Loucy (cell line): Measurements from ENCODE around the gene NUDT3.

ENCODE experiments used
- H2AFZ ChIP-seq: fragments of 200-600 bp; sonication (generic); 2 replicates; pipeline ENCODE4 v1.6.0; 2016; ENCODE audit warnings: antibody characterized with exemption, mild to moderate bottlenecking, low read length, moderate library complexity
- H3F3A ChIP-seq: fragments of 200-600 bp; 2 replicates; pipeline ENCODE4 v1.6.0; 2016; ENCODE audit warnings: antibody characterized with exemption, low read depth, mild to moderate bottlenecking
- H3K27me3 ChIP-seq: fragments of 200-600 bp; sonication (generic); 2 replicates; pipeline ENCODE4 v1.6.1; 2014; ENCODE audit warnings: low read length, mild to moderate bottlenecking; ENCODE audit not compliant: insufficient read depth, poor library complexity, severe bottlenecking
- H3K36me3 ChIP-seq: fragments of 200-600 bp; sonication (generic); 2 replicates; pipeline ENCODE4 v1.6.1; 2016; ENCODE audit warnings: low read length; ENCODE audit not compliant: insufficient read depth
- H3K4me1 ChIP-seq: fragments of 200-600 bp; sonication (generic); 2 replicates; pipeline ENCODE4 v1.5.1; 2014; ENCODE audit warnings: low read length, mild to moderate bottlenecking; ENCODE audit not compliant: insufficient read depth, poor library complexity, severe bottlenecking
- H3K4me2 ChIP-seq: fragments of 200-600 bp; sonication (generic); 2 replicates; pipeline ENCODE4 v1.6.0; 2014; ENCODE audit warnings: antibody characterized with exemption, low read length, low read depth, mild to moderate bottlenecking; ENCODE audit not compliant: poor library complexity, severe bottlenecking
- H3K4me3 ChIP-seq: fragments of 200-600 bp; sonication (generic); 2 replicates; pipeline ENCODE4 v1.5.1; 2014; ENCODE audit warnings: low read length, mild to moderate bottlenecking, mixed read lengths; ENCODE audit not compliant: poor library complexity, severe bottlenecking
- H3K79me2 ChIP-seq: fragments of 200-600 bp; sonication (generic); 2 replicates; pipeline ENCODE4 v1.6.1; 2014; ENCODE audit warnings: low read length; ENCODE audit not compliant: insufficient read depth
- H3K9ac ChIP-seq: fragments of 200-600 bp; sonication (generic); 2 replicates; pipeline ENCODE4 v1.6.0; 2014; ENCODE audit warnings: mild to moderate bottlenecking, low read depth, low read length, moderate library complexity; ENCODE audit not compliant: poor library complexity, severe bottlenecking
- H3K9me2 ChIP-seq: fragments of 200-600 bp; sonication (generic); replicated peaks from 2 replicates; pipeline ENCODE4 v1.6.1; 2016; ENCODE audit warnings: low read depth, low read length, mixed read lengths
- H3K9me3 ChIP-seq: fragments of 200-600 bp; sonication (generic); 2 replicates; pipeline ENCODE4 v1.6.1; 2014; ENCODE audit warnings: mild to moderate bottlenecking, antibody characterized with exemption, low read length, low read depth; ENCODE audit not compliant: insufficient read depth
- H4K20me1 ChIP-seq: fragments of 200-600 bp; sonication (generic); 2 replicates; pipeline ENCODE4 v1.6.0; 2014; ENCODE audit warnings: antibody characterized with exemption, low read length, mild to moderate bottlenecking; ENCODE audit not compliant: insufficient read depth, poor library complexity, severe bottlenecking
- EZH2phosphoT487 ChIP-seq: fragments of 200-600 bp; IDR thresholded peaks from 2 replicates; pipeline ENCODE4 v1.6.1; 2018; ENCODE audit warnings: antibody characterized with exemption, mild to moderate bottlenecking, moderate library complexity, borderline replicate concordance
- TF ChIP-seq, protein P1 (sequence below): fragments of 200-600 bp; sonication (generic); conservative IDR thresholded peaks from 2 replicates; pipeline ENCODE4 v1.5.1; 2014; ENCODE audit warnings: mild to moderate bottlenecking, antibody characterized with exemption, low read length

Gene NUDT3

DNA sequence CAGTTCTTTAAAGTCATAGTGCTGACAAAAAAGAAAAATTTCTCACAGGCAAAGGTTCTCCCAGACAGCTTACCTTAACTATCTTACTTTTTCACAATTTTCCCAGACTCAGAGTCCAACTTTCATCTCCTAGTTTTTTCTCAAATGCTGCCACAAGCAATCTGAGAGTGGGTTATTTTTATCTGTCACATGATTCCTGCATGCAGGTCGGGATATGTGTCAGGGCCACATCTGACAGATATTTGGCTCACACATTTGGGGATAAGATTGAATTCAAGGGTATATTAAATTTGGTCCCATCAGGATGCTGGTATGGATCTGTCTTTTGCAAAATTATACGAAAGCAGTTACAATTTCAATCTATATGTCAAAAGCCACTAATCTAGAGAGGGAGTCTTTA is 93.5 kb downstream of the NUDT3 start:
- Histone ChIP-seq H3K79me2 (peaks cover 8% of the 10 kb centered on the region; the same call in 1 of the 2 replicates), H3K4me2 (no peak overlapping the region), H4K20me1 (no peaks in the 10 kb centered on the region), H3K36me3 (peaks cover 10% of the 10 kb centered on the region), H3K9me3 (no peaks in the 10 kb centered on the region), H3K9ac (no peak overlapping the region), H3K9me2 (no peaks in the 10 kb centered on the region), H3K4me1 (peaks cover 4% of the 10 kb centered on the region), H3K4me3 (no peak overlapping the region), H2AFZ (no peak overlapping the region), H3F3A (no peaks in the 10 kb centered on the region), H3K27me3 (no peaks in the 10 kb centered on the region)
- TF ChIP-seq EZH2phosphoT487 = no peak
- TF ChIP-seq, protein P1, sequence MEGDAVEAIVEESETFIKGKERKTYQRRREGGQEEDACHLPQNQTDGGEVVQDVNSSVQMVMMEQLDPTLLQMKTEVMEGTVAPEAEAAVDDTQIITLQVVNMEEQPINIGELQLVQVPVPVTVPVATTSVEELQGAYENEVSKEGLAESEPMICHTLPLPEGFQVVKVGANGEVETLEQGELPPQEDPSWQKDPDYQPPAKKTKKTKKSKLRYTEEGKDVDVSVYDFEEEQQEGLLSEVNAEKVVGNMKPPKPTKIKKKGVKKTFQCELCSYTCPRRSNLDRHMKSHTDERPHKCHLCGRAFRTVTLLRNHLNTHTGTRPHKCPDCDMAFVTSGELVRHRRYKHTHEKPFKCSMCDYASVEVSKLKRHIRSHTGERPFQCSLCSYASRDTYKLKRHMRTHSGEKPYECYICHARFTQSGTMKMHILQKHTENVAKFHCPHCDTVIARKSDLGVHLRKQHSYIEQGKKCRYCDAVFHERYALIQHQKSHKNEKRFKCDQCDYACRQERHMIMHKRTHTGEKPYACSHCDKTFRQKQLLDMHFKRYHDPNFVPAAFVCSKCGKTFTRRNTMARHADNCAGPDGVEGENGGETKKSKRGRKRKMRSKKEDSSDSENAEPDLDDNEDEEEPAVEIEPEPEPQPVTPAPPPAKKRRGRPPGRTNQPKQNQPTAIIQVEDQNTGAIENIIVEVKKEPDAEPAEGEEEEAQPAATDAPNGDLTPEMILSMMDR = no peak

DNA sequence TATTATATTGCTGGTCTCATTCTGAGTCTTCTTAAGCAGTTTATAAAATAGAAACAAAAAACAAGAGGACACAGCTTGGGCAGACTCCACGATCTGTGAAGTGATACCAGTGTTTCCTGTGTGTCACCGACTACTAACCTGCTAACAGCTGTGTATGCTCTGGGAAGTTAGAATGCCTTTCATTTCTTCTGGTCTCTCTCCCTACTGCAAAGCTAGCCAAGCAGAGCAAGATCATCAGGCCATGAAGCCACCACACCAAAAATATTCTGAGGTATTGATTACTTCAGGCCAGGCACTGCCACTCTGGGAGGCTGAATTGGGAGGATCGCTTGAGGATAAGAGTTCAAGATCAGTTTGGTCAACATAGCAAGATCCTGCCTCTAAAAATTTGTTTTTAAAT is 96.7 kb downstream of the NUDT3 start:
- Histone ChIP-seq H3K9ac (no peak overlapping the region), H3K4me2 (peak overlapping the region; percentile 19), H3K9me3 (no peaks in the 10 kb centered on the region), H3K4me3 (no peak overlapping the region), H3K79me2 (peaks cover 3% of the 10 kb centered on the region; the same call in 1 of the 2 replicates), H3K27me3 (no peaks in the 10 kb centered on the region), H3F3A (no peaks in the 10 kb centered on the region), H4K20me1 (no peaks in the 10 kb centered on the region), H2AFZ (no peak overlapping the region), H3K36me3 (peaks cover 37% of the 10 kb centered on the region), H3K4me1 (peaks cover 4% of the 10 kb centered on the region), H3K9me2 (no peaks in the 10 kb centered on the region)
- no peak for TF ChIP-seq EZH2phosphoT487
- TF ChIP-seq, protein P1 = no peak

DNA sequence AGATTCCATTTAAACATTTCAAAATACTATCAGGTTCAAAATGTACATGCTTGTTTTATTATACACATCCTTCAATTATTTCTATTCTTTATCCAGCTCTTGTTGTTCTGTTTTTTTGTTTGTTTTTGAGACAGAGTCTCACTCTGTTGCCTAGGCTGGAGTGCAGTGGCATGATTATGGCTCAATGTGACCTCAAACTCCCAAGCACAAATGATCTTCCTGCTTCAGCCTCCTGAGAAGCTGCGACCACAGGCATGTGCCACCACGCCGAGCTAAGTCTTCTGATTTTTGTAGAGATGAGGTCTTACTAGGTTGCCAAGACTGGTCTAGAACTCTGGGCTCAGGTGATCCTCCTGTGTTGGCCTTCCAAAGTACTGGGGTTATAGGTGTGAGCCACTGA is 99.5 kb downstream of the NUDT3 start:
- Histone ChIP-seq H3K9me3 (no peaks in the 10 kb centered on the region), H3K4me1 (peaks cover 18% of the 10 kb centered on the region), H3K36me3 (peaks cover 37% of the 10 kb centered on the region), H3K79me2 (peaks cover 3% of the 10 kb centered on the region; the same call in 1 of the 2 replicates), H2AFZ (no peak overlapping the region), H3F3A (no peaks in the 10 kb centered on the region), H3K4me3 (no peak overlapping the region), H3K4me2 (no peak overlapping the region), H4K20me1 (no peaks in the 10 kb centered on the region), H3K27me3 (no peaks in the 10 kb centered on the region), H3K9me2 (no peaks in the 10 kb centered on the region), H3K9ac (no peak overlapping the region)
- TF ChIP-seq, protein P1 = no peak
- no peak for TF ChIP-seq EZH2phosphoT487
